Neural cell (in vitro differentiated cells): ENCODE results near the gene NFS1. TPM values are rescaled to one million over a fixed set of nuclear protein-coding genes. Genes with fewer than 3 reads are reported as not detected.
"Not testable (repeated sequence)": the region's sequence is repeated elsewhere in the genome, so short reads cannot be mapped to it uniquely, and the experiment has no call there.

Experiments
- H2AFZ ChIP-seq: fragments of 200-600, 300-800 bp; sonication (generic), shearing (Covaris generic); 2 replicates; pipeline ENCODE4 v1.6.0; 2014; ENCODE audit warnings: low read depth, mild to moderate bottlenecking, antibody characterized with exemption, low read length, moderate library complexity
- H3F3A ChIP-seq: fragments of 200-600 bp; shearing (Covaris generic); 2 replicates; pipeline ENCODE4 v1.6.1; 2016; ENCODE audit warnings: mild to moderate bottlenecking, moderate library complexity, mixed read lengths, antibody characterized with exemption, low read length; ENCODE audit not compliant: insufficient read depth, poor library complexity, severe bottlenecking
- H3K27ac ChIP-seq: fragments of 200-600, 300-800 bp; sonication (generic), shearing (Covaris generic); 2 replicates; pipeline ENCODE4 v1.5.1; 2014; ENCODE audit warnings: mild to moderate bottlenecking, low read length, moderate library complexity
- H3K27me3 ChIP-seq: fragments of 300-800, 200-600 bp; sonication (generic), shearing (Covaris generic); 2 replicates; pipeline ENCODE4 v1.6.0; 2014; ENCODE audit warnings: mild to moderate bottlenecking, low read depth, low read length, moderate library complexity; ENCODE audit not compliant: insufficient read depth
- H3K36me3 ChIP-seq: fragments of 300-800, 200-600 bp; sonication (generic), shearing (Covaris generic); 2 replicates; pipeline ENCODE4 v1.5.1; 2014; ENCODE audit warnings: mild to moderate bottlenecking, antibody characterized with exemption, low read length, moderate library complexity; ENCODE audit not compliant: insufficient read depth
- H3K4me2 ChIP-seq: fragments of 300-800, 200-600 bp; sonication (generic), shearing (Covaris generic); 2 replicates; pipeline ENCODE4 v1.6.0; 2014; ENCODE audit warnings: mild to moderate bottlenecking, low read length
- H3K4me3 ChIP-seq: fragments of 300-800, 200-600 bp; sonication (generic), shearing (Covaris generic); 2 replicates; pipeline ENCODE4 v1.5.1; 2014; ENCODE audit warnings: mild to moderate bottlenecking, low read length, moderate library complexity
- H3K79me2 ChIP-seq: fragments of 200-600 bp; shearing (Covaris generic); replicated peaks from 2 replicates; pipeline ENCODE4 v1.6.0; 2014; ENCODE audit warnings: mild to moderate bottlenecking, low read length, moderate library complexity; ENCODE audit not compliant: insufficient read depth
- H3K9ac ChIP-seq: fragments of 300-800, 200-600 bp; sonication (generic), shearing (Covaris generic); 2 replicates; pipeline ENCODE4 v1.6.1; 2016; ENCODE audit warnings: mild to moderate bottlenecking, low read length, mixed read lengths
- H3K9me2 ChIP-seq: fragments of 200-600 bp; shearing (Covaris generic); 2 replicates; pipeline ENCODE4 v1.6.1; 2016; ENCODE audit warnings: mild to moderate bottlenecking, low read length, mixed read lengths; ENCODE audit not compliant: insufficient read depth
- H3K9me3 ChIP-seq: fragments of 200-600, 300-800 bp; sonication (generic), shearing (Covaris generic); 2 replicates; pipeline ENCODE4 v1.6.1; 2016; ENCODE audit warnings: mild to moderate bottlenecking, mixed run types, low read length, moderate library complexity, mixed read lengths
- H4K20me1 ChIP-seq: fragments of 200-600 bp; shearing (Covaris generic); 2 replicates; pipeline ENCODE4 v1.6.1; 2016; ENCODE audit warnings: mild to moderate bottlenecking, mixed run types; ENCODE audit not compliant: insufficient read depth
- CTCF ChIP-seq: fragments of 450-650 bp; IDR thresholded peaks from 2 replicates; pipeline ENCODE4 v1.5.1; 2014; ENCODE audit warnings: antibody characterized with exemption, mild to moderate bottlenecking, moderate library complexity; ENCODE audit not compliant: poor library complexity, severe bottlenecking
- EP300 ChIP-seq: fragments of 450-650 bp; conservative IDR thresholded peaks from 2 replicates; pipeline ENCODE4 v1.6.1; 2014; ENCODE audit warnings: antibody characterized with exemption, mild to moderate bottlenecking, moderate library complexity; ENCODE audit not compliant: poor library complexity, severe bottlenecking
- EZH2 ChIP-seq: fragments of 200-600, 300-800 bp; shearing (Covaris generic), sonication (generic); IDR thresholded peaks from 2 replicates; pipeline ENCODE4 v1.6.1; 2014; ENCODE audit warnings: antibody characterized with exemption, low read length, borderline replicate concordance, mild to moderate bottlenecking; ENCODE audit not compliant: insufficient read depth, poor library complexity, severe bottlenecking
- MXI1 ChIP-seq: fragments of 450-650 bp; conservative IDR thresholded peaks from 2 replicates; pipeline ENCODE4 v1.6.1; 2014; ENCODE audit warnings: antibody characterized with exemption, mild to moderate bottlenecking; ENCODE audit not compliant: poor library complexity, severe bottlenecking
- POLR2AphosphoS5 ChIP-seq: IDR thresholded peaks from 2 replicates; pipeline ENCODE4 v1.6.1; 2012
- RAD21 ChIP-seq: fragments of 450-650 bp; conservative IDR thresholded peaks from 2 replicates; pipeline ENCODE4 v1.6.1; 2014; ENCODE audit warnings: antibody characterized with exemption, mild to moderate bottlenecking, moderate library complexity
- REST ChIP-seq: IDR thresholded peaks from 2 replicates; pipeline ENCODE4 v1.6.1; 2012; ENCODE audit warnings: borderline replicate concordance
- SMC3 ChIP-seq: fragments of 450-650 bp; conservative IDR thresholded peaks from 2 replicates; pipeline ENCODE4 v1.6.1; 2014; ENCODE audit warnings: antibody characterized with exemption, mild to moderate bottlenecking, moderate library complexity; ENCODE audit not compliant: poor library complexity
- TAF1 ChIP-seq: IDR thresholded peaks from 2 replicates; pipeline ENCODE4 v1.6.1; 2012; ENCODE audit warnings: low read depth
- polyA plus RNA-seq: library from polyadenylated mRNA; depleted of rRNA; stranded (reverse); fragments of >200 nt; gene quantifications from 2 replicates; pipeline ENCODE4 v1.2.3, GENCODE V29; 2014

Gene NFS1
- polyA plus RNA-seq, 1 donor from 2014 or later: 55.2 TPM

- Histone ChIP-seq H3K4me2 (no peak overlapping the region), H3F3A (no peaks in the 10 kb centered on the region), H3K9me2 (no peaks in the 10 kb centered on the region), H3K27me3 (no peaks in the 10 kb centered on the region), H3K9me3 (no peaks in the 10 kb centered on the region), H3K36me3 (peaks cover 3% of the 10 kb centered on the region), H4K20me1 (peaks cover 36% of the 10 kb centered on the region), H3K27ac (no peak overlapping the region), H3K9ac (no peak overlapping the region), H3K79me2 (peaks cover 43% of the 10 kb centered on the region), H2AFZ (no peak overlapping the region), H3K4me3 (no peak overlapping the region)
- TF ChIP-seq SMC3: no peak
- TF ChIP-seq MXI1: no peak
- TF ChIP-seq POLR2AphosphoS5: no peak
- TF ChIP-seq RAD21: no peak
- no peak for TF ChIP-seq CTCF
- TF ChIP-seq EP300: no peak
- no peak for TF ChIP-seq TAF1
- no peak for TF ChIP-seq REST
- TF ChIP-seq EZH2: no peak
Measured at GRCh38 chr20:35718972-35719635, 20.0 kb upstream of the NFS1 start.

DNA sequence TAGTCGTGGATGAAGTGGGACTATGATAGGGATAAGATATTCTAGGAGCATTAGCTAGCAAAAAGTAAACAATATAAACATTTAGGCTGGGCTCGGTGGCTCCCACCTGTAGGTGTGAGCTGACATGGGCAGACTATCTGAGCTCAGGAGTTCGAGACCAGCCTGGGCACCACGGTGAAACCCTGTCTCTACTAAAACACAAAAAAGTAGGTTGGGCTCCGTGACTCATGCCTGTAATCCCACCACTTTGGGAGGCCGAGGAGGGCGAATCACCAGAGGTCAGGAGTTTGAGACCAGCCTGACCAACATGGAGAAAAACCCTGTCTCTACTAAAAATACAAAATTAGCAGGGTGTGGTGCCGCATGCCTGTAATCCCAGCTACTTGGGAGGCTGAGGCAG, 19.2 kb upstream of the NFS1 start:
- not testable (repeated sequence) for H3K36me3 ChIP-seq, H3K27ac ChIP-seq, H3K27me3 ChIP-seq, H3K9me3 ChIP-seq, H3K4me2 ChIP-seq, H3K9ac ChIP-seq, H3K9me2 ChIP-seq, H2AFZ ChIP-seq, H3K4me3 ChIP-seq, H3F3A ChIP-seq
- peaks cover 43% of the 10 kb centered on the region for H3K79me2 ChIP-seq
- peaks cover 37% of the 10 kb centered on the region for H4K20me1 ChIP-seq

DNA sequence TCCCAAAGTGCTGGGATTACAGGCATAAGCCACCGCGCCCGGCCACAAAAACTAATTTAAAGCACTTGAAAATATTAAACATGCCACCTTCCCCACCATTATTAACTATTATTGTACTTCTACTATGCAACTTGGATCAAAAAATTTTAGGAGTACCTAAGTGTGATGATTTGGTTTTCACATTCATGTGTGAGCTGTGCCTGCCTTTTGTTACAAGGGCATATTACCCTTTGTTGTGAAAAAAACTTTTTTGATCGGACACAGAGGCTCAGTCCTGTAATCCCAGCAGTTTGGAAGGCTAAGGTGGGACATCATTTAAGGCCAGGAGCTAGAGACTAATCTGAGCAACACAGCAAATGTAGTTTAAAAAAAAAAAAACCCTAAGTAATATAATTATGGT, 17.2 kb upstream of the NFS1 start:
- no peaks in the 10 kb centered on the region for H3K9me3 ChIP-seq
- TF ChIP-seq MXI1: no peak
- no peak for TF ChIP-seq RAD21
- TF ChIP-seq CTCF: no peak
- no peak for TF ChIP-seq TAF1
- no peak for TF ChIP-seq POLR2AphosphoS5
- TF ChIP-seq SMC3: no peak
- no peak for TF ChIP-seq EZH2
- TF ChIP-seq REST: no peak
- no peak for TF ChIP-seq EP300
- peaks cover 42% of the 10 kb centered on the region for H3K79me2 ChIP-seq
- no peaks in the 10 kb centered on the region for H3K27me3 ChIP-seq
- peaks cover 4% of the 10 kb centered on the region for H3K36me3 ChIP-seq
- no peak overlapping the region for H2AFZ ChIP-seq
- no peak overlapping the region for H3K4me3 ChIP-seq
- no peak overlapping the region for H3K27ac ChIP-seq
- H3K9ac ChIP-seq: no peak overlapping the region
- H3K9me2 ChIP-seq: no peaks in the 10 kb centered on the region
- no peaks in the 10 kb centered on the region for H3F3A ChIP-seq
- H4K20me1 ChIP-seq: peaks cover 31% of the 10 kb centered on the region
- H3K4me2 ChIP-seq: no peak overlapping the region
